Fibroblast of lung (primary cell): ENCODE results near the gene ASH1L.
"Not testable (repeated sequence)": the region's sequence is repeated elsewhere in the genome, so short reads cannot be mapped to it uniquely, and the experiment has no call there.

Experiments
- EZH2 ChIP-seq: IDR thresholded peaks from 2 replicates; pipeline ENCODE4 v1.5.1; 2012; ENCODE audit warnings: low read length, control low read depth, mild to moderate bottlenecking; ENCODE audit errors: missing control alignments
- TF ChIP-seq, protein P1 (sequence below), 2 donors: IDR thresholded peaks in 1 of 2; conservative IDR thresholded peaks in 1 of 2; 1 replicate in 1 of 2; 2 replicates in 1 of 2; pipeline ENCODE4 v1.5.1; 2011 to 2012; ENCODE audit warnings: low read length in 2 of 2, control low read depth in 1 of 2, inconsistent platforms in 1 of 2, low read depth in 1 of 2, mild to moderate bottlenecking in 1 of 2

DNA sequence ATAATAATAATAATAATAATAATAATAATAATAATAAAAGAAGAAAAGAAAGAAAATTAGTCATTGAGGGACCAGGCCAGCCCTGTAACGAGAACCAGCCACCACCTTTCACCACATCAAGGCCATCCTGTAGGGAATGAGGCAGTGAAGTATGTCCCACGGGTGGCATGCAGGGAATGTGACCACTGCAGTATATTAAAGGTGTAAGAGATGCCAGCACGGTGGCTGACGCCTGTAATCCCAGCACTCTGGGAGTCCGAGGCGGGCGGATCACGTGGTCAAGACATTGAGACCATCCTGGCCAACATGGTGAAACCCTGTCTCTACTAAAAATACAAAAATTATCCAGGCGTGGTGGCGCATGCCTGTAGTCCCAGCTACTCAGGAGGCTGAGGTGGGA lies 271.6 kb downstream of the ASH1L start:
- TF ChIP-seq, protein P1, sequence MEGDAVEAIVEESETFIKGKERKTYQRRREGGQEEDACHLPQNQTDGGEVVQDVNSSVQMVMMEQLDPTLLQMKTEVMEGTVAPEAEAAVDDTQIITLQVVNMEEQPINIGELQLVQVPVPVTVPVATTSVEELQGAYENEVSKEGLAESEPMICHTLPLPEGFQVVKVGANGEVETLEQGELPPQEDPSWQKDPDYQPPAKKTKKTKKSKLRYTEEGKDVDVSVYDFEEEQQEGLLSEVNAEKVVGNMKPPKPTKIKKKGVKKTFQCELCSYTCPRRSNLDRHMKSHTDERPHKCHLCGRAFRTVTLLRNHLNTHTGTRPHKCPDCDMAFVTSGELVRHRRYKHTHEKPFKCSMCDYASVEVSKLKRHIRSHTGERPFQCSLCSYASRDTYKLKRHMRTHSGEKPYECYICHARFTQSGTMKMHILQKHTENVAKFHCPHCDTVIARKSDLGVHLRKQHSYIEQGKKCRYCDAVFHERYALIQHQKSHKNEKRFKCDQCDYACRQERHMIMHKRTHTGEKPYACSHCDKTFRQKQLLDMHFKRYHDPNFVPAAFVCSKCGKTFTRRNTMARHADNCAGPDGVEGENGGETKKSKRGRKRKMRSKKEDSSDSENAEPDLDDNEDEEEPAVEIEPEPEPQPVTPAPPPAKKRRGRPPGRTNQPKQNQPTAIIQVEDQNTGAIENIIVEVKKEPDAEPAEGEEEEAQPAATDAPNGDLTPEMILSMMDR (conservative IDR thresholded peaks at IDR 0.05 in 1 of 2, IDR thresholded peaks at IDR 0.05 in 1 of 2; ENCODE audit: low read depth in 1 of 2, low read length in 2 of 2), result not testable (repeated sequence)
- TF ChIP-seq EZH2, result not testable (repeated sequence)
